GM18505 (cell line): Measurements from ENCODE around the gene FBXL7.
A peak's percentile ranks its signal among the peaks of the same experiment; 100 is the strongest.

Experiments
- ATAC-seq: cut with Tn5 transposase; IDR thresholded peaks from one replicate; pipeline ENCODE4 v1.9.1; 2021; ENCODE audit not compliant: unreplicated experiment
- POLR2A ChIP-seq: IDR thresholded peaks from 4 replicates; pipeline ENCODE4 v1.6.1; 2011; ENCODE audit warnings: borderline replicate concordance; ENCODE audit not compliant: insufficient read depth, insufficient read length; ENCODE audit errors: extremely low read depth

FBXL7 gene

DNA sequence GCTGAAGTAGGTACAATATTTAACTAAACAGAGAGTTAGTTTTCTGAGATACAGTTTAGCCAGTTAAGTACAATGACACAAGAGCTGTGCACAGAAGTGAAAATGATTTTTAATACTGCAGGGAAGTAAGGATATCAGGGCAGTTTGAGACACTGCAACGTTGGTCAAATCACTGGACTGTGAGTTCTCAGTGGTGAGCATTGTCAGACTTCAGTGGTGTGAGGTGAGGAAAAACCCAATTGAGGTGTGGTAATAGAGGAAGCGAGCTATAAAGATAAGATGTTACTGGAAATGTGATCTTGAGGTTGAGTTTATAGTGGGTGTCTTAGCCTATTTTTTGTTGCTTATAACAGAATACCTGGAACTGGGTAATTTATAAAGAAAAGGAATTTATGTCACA is 12.8 kb upstream of the FBXL7 start:
- TF ChIP-seq POLR2A = no peak
- no peak for ATAC-seq

DNA sequence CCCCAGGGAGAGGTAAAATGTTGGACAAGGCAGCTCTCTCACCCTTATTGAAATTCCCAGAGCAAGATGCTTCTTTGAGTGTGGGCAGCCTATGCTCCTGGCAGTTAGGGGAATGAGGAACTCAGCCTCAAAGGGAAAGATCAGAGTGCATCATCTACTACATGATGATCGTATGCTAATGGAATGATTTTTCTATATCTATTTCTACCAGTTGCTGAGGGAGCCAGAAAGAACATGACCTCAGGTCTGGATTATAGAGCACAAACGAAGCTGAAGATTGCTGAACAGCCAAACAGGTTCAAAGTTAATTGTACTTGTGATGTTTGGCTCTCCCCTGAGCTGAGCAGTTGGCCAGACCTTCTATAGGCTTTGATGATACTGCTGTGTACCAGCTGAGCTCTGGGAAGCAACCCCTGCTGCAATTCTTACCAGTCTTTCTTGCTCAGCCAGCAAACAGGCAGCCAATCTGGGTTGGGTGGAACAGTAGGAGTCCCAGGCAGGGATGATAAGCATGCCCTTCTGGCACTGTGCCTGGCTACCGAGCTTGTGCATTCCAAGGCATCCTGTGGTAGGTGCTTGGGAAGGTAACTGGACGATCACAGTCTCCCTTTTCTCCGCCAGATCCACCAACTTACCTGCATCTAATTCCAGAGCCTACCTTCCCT is 10.3 kb upstream of the FBXL7 start:
- ATAC-seq = no peak
- no peak for TF ChIP-seq POLR2A

DNA sequence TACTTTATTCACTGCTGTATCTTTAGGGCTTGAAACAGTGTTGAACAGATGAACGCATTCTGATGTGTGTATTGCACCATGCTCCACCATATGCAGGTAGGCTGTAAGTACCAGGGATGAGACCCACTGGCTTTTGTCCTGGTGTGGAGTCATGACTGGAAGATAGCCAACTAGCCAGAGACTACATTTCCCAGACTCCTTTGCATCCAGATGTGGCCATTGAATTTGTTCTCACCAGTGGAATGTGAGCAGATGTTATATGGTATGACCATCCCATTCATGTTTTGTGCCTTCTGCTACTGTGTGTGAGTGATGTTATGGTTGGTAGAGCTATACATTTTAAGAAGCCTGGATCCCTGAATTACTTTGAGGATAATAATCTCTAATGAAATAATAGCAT is 7.4 kb upstream of the FBXL7 start:
- no peak for ATAC-seq
- no peak for TF ChIP-seq POLR2A

DNA sequence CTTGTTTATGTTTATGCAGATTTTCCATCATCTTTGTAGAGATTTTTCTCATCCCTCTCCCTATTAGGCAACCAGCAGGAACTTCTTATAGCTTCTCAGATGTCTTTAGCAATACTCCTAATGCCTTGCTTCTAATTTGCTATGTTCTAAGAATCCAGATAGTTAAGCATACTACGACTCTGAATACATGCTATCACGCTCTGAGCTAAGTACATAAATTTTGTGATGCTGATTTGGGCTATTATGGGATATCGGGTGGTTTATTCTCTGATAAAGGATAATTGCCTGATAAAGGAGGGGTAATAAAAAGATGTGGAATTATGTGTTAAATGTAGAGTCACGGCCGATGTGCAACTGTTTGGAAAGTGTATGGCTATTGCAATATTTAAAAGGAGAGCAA is 6.5 kb upstream of the FBXL7 start:
- TF ChIP-seq POLR2A = no peak
- no peak for ATAC-seq

DNA sequence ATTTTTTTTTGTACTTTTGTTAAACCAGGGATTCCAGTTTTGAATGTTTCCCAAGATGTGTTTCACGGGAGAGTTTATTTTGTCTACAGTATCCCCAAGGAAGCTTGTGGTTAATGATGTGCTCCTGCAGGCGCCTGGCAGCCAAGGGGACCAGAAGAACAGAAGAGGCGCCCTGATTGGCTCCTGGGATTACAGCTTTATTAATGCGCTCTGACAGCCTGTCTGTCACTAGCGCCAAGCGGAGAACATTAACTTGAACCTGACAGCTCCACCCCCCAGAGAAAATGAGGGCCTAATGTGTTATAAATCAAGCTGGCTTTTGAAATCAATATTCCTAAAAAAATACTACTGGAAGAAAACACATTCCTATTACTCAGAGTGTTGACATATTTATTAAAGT is 5.0 kb upstream of the FBXL7 start:
- no peak for ATAC-seq
- no peak for TF ChIP-seq POLR2A

DNA sequence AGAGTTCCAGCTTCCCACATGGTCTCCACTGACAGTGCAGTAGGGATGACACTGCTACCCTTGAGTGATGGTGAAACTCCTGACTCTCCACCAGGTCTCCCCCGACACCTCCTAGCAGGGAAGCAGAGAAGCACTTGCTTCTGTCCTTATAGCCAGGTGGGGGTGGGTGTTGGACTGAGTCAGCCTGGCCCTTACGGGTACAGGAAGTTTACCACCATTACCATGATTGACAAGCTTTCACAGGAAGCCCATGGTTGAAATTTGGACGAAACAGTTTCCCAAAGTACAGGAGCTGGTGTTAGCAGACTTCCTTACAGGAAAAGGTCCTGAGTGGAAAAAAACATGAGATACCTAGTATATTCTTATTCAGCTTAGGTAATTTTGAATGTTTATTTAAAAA is 3.1 kb upstream of the FBXL7 start:
- no peak for ATAC-seq
- no peak for TF ChIP-seq POLR2A

DNA sequence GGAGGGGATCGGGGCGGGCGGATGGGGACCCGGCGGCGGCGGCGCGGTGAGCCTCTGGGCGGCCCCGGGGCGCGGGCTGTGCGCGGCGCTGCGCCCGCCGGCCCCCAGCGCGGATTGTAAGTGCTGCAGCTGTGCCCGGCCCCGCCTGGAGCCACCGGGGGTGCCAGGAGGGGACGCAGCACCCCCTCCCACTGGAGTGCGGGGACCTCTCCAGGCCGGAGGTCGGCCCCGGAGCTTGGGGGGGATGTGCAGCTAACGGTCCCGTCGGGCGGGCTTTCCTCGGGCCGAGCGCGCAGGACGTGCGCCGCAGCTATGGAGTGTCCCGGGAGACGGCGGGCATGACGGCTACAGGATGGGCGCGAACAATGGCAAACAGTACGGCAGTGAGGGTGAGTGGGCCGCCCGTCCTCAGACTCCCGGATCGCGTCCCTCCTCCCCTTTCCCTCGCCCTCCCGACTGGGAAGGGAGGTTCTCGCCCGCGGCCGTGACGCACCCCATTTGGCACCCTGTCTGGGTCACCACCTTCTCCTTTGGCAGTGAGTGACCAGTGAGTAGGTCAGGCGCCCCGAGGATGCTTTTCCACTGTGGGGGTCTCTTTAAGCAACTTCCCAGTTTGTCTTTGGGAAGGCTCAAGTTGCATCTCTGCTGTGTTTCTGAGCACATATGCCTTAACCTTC is 483 bp downstream of the FBXL7 start:
- TF ChIP-seq POLR2A = no peak
- ATAC-seq = peak; percentile 12

DNA sequence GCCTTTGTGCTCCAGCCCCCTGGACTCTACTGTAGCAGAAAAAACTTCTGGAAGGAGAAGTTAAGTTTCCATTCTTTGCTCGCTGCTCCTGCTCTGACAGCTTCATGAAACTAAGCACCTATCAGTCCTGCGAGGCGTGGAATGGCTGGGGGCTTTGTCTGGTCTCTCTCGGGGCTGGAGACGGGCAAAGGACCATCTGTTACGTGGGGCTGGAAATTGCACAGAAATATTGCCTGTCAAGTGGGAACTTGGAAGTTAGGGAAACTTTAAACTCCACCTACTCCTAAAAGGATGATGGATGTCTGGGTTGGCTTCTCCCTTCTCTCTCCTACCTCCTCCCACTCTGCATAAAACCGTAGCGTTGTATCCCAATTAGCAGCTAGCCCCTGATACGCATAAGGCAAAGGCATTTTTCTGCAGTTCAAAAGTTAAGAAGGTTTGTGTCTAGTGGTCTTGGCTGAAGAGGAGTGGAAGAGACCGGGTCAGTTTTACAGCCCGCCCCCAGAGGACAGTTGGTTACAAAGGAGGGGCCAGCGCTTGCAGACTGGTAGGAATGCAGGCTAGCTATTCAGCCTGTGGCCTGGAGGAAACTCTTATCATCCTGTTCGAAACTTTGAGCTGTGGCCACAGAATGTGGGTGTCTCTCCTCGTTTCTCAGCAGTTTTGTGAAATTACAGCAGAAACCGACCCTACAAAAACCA is 1.3 kb downstream of the FBXL7 start:
- ATAC-seq = no peak

DNA sequence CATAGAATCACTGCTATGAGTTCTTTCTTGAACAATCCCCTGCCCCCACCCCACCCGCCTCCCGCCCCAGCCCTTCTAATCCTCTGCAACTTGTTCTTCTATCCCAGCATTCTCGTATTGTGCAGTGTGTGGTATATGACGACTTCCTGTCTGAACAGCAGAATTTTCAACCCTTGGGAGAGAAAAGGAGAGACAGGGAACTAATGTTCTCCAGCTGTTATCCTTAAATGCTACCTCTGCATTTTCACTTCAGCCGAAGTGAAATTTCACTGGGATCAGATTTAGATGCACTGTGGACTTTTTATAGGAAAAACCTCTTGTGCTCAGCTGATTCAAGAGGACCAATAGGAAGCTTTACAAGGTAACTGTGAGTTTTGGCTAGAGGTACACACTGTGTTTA is 2.2 kb downstream of the FBXL7 start:
- TF ChIP-seq POLR2A = no peak
- ATAC-seq = no peak

More for the DNA sequence above, 1.3 kb downstream of the FBXL7 start:
- no peak for TF ChIP-seq POLR2A

DNA sequence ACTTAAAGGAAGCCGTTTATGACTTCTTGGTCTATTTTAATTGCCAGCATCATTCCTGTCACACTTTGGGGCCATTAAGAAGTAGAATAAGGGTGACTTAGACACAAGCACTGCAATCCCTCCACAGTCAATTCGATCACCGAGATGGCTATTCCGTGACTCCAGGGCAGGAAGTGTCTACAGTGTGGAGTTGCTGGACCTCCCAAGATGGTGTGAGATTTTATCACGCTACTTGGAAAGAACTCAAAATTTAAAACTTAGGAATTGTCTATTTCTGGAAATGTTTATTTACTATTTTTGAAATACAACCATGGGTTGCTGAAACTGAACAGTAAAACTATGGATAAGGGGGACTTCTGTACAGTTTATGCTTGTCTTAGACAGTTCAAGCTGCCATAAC is 6.2 kb downstream of the FBXL7 start:
- no peak for TF ChIP-seq POLR2A
- no peak for ATAC-seq

DNA sequence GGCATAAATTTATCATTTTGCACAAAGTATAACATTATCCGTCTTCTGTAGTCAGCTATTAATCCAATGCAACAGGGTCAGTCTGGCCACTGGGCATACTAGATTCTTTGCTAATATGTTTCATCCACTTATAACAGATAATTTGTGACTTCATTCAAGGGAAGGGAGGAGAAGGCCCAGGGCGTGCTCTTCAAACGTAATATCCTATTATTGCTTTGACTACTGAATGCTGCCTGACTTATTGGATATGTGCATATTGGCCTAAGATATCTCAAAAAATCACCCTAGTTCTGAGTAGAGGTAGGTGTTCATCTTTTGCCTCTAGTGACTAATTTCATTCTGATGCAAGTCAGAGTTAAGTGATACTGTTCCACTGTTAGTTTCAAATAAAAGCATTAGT is 6.9 kb downstream of the FBXL7 start:
- ATAC-seq = no peak
- TF ChIP-seq POLR2A = no peak

DNA sequence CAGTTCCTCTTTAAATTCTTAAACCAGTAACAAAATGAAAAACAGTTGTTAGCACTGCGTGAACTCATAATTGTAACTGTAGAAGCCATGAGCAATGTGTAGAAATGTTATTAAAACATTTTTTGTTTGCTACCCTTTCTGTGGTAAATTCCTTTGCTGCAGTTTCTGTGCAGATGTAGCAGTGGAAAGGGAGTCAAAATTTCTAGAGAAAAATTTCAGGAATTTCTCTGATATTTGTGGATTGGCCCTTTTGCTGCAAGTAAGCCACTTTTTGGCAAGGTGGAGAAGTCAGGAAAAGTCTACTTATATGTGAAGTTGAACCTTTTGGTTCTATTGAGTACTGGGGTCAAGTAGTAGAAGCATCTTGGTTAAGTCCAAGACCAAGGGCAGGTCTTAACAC is 10.1 kb downstream of the FBXL7 start:
- no peak for TF ChIP-seq POLR2A
- no peak for ATAC-seq

DNA sequence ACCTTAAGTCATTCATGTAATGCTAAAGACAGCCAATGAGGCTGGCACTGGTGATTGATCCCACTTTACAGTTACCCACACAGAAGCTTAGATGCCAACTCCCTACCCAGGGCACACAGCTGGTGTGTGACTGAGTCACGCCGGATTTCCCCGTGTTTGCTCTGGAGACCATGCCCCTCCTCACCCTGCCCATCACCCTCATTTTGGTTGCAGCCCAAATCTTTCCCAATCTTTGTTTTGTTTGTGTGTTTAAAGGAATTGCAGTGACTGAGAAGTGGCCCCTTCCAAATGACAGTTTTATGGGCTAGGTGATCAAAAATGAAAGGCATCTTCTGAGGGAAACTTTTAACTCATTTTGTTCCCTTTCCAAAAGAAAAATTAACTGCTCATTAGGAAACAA is 10.9 kb downstream of the FBXL7 start:
- no peak for ATAC-seq
- TF ChIP-seq POLR2A = no peak

DNA sequence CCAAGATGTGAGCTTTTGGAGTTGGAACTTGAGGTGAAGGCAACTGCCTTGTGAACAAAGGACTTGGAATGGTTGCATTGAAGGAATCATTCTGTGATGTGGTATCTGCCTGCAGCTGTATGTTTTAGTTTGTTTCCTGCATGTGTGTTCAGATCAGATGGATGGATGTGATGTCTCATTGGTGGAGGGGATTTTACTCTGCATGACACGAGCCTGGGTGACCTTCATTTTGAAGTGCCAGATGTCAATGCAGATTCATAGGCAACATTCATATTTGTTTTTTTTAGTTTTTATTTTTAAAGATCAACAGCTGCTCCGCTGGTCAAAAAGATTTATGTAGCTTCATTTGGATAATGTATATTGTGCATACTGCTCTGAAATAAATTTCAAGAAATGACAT is 13.5 kb downstream of the FBXL7 start:
- no peak for ATAC-seq
- no peak for TF ChIP-seq POLR2A
